Omental fat pad (tissue), 4 donors: ENCODE data around the gene AFF3. TPM values are rescaled to one million over a fixed set of nuclear protein-coding genes. Genes with fewer than 3 reads are reported as not detected.

ENCODE experiments used
- ATAC-seq: fragments of 150-250 bp; one replicate; pipeline ENCODE4 v1.9.1; 2016; ENCODE audit warnings: mild to moderate bottlenecking, moderate library complexity; ENCODE audit not compliant: low FRiP score
- DNase-seq: peaks from one replicate; pipeline ENCODE4 v3.0.0-alpha.2; 2019; ENCODE audit warnings: low spot score
- total RNA-seq, 4 donors: library from RNA; depleted of rRNA; stranded (reverse); fragments of >200 nt; gene quantifications; one replicate each; pipeline ENCODE4 v1.1.0, GENCODE V29; 2016
- TF ChIP-seq, protein P1 (sequence below), 3 donors: fragments of 450-650 bp; IDR thresholded peaks; one replicate each; pipeline ENCODE4 v1.5.1; 2016 to 2017; ENCODE audit warnings: antibody characterized with exemption in 3 of 3, mild to moderate bottlenecking in 3 of 3, moderate library complexity in 2 of 3

The AFF3 gene
- total RNA-seq, 4 donors from 2014 or later, result 1.4 to 6.0 (median 2.7) TPM

DNA sequence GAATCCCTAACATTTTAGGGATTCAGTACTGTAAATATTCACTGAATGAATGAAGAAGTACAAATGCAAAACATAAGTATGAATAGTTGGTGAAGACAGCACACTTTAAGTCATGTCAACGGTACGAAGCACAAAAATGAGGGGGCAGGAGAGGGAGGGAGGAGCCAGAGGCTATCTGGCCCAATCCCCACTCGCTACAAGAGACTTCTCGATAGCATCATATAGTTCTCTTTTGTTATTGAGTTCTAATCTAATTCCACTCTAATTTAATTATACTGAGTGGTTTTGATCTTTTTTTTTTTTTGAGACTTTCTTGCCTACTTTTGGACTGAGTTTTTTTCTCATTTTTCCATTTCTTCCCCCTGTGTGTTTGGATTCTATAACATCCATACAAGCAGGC lies 500.4 kb downstream of the AFF3 start:
- TF ChIP-seq, protein P1, sequence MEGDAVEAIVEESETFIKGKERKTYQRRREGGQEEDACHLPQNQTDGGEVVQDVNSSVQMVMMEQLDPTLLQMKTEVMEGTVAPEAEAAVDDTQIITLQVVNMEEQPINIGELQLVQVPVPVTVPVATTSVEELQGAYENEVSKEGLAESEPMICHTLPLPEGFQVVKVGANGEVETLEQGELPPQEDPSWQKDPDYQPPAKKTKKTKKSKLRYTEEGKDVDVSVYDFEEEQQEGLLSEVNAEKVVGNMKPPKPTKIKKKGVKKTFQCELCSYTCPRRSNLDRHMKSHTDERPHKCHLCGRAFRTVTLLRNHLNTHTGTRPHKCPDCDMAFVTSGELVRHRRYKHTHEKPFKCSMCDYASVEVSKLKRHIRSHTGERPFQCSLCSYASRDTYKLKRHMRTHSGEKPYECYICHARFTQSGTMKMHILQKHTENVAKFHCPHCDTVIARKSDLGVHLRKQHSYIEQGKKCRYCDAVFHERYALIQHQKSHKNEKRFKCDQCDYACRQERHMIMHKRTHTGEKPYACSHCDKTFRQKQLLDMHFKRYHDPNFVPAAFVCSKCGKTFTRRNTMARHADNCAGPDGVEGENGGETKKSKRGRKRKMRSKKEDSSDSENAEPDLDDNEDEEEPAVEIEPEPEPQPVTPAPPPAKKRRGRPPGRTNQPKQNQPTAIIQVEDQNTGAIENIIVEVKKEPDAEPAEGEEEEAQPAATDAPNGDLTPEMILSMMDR (IDR thresholded peaks at IDR 0.05), result no peak
- DNase-seq (no peak), ATAC-seq (no peak)

- no peak for ATAC-seq
- TF ChIP-seq, protein P1 (IDR thresholded peaks at IDR 0.05), result no peak
These were observed 501.7 kb downstream of the AFF3 start for GRCh38 chr2:99640635-99641151.

GRCh38 chr2:99638791-99639190 lies 503.6 kb downstream of the AFF3 start:
- DNase-seq (no peak), ATAC-seq (no peak)
- TF ChIP-seq, protein P1 (IDR thresholded peaks at IDR 0.05), result no peak

More at GRCh38 chr2:99640635-99641151, 501.7 kb downstream of the AFF3 start:
- DNase-seq, result no peak

DNA sequence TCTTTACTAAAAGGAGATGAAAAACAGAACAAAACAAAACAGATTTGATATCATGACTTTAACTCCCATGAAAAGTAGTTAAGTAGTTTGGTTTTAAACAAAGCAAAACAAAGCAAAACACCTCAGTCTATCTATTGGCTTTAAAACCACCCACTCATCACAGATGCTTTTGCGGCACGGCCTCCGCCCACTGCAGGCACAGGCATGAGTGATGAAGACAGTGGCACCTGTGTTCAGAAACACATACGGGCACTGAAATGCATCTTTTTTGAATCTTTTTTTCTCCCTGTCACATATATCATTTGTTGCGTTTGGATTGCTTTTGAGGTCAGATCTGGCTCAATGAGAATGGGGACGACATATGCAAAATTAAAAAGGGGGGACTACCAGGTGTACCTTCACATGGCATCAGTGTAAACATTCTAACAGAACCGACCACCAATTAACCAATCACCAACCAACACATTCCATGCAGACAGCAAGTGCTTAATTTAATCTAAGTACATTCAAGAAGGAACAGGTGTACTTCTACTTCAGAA lies 505.2 kb downstream of the AFF3 start:
- ATAC-seq, result no peak
- TF ChIP-seq, protein P1 (IDR thresholded peaks at IDR 0.05), result no peak

GRCh38 chr2:99636144-99637034 lies 506.0 kb downstream of the AFF3 start:
- TF ChIP-seq, protein P1 (IDR thresholded peaks at IDR 0.05), result no peak
- DNase-seq, result no peak
- peak; percentile 49 for ATAC-seq

More for the DNA sequence above, 505.2 kb downstream of the AFF3 start:
- no peak for DNase-seq

GRCh38 chr2:99635710-99636109 lies 506.7 kb downstream of the AFF3 start:
- TF ChIP-seq, protein P1 (IDR thresholded peaks at IDR 0.05), result no peak
- no peak for ATAC-seq
- no peak for DNase-seq
